Panc1 (cell line): Measurements from ENCODE around the gene IRF7. TPM values are rescaled to one million over a fixed set of nuclear protein-coding genes. Genes with fewer than 3 reads are reported as not detected.

Experiments used
- ATAC-seq: fragments of 200-7000 bp; cut with Tn5 transposase; 2 replicates; pipeline ENCODE4 v1.9.1; 2020; ENCODE audit warnings: mild to moderate bottlenecking, moderate library complexity
- BruUV-seq: library from RNA; stranded (reverse); fragments of 400-500 nt; replicated peaks from 2 replicates; lab custom pipeline; 2021; lab: Mats Ljungman, UMichigan
- CTCF ChIA-PET: fragments of 300-600 bp; sonication (Branson Sonifier 250); formaldehyde crosslinking; loops from one replicate; lab custom pipeline; 2022; ENCODE audit warnings: antibody characterized with exemption; lab: Charles Lee
- POLR2A ChIA-PET: fragments of 300-600 bp; sonication (Branson Sonifier 250); formaldehyde crosslinking; loops from one replicate; lab custom pipeline; 2022; ENCODE audit warnings: antibody characterized with exemption; lab: Charles Lee
- DNase-seq: peaks from one replicate; pipeline ENCODE4 v3.0.0-alpha.2; 2010; ENCODE audit warnings: low read depth, low spot score
- H3K27ac ChIP-seq: 2 replicates; pipeline ENCODE4 v1.5.1; 2011; ENCODE audit warnings: mild to moderate bottlenecking, low read length, inconsistent platforms
- H3K27me3 ChIP-seq: fragments of 200-500 bp; sonication (Bioruptor generic); 2 replicates; pipeline ENCODE4 v1.6.0; 2014; ENCODE audit warnings: low read length, inconsistent platforms; ENCODE audit not compliant: control insufficient read depth, insufficient read depth
- H3K36me3 ChIP-seq: fragments of 200-500 bp; sonication (Bioruptor generic); 2 replicates; pipeline ENCODE4 v1.5.1; 2014; ENCODE audit warnings: inconsistent platforms, mild to moderate bottlenecking, low read length, moderate library complexity; ENCODE audit not compliant: control insufficient read depth, insufficient read depth
- H3K4me1 ChIP-seq: 2 replicates; pipeline ENCODE4 v1.5.1; 2011; ENCODE audit warnings: inconsistent platforms, mild to moderate bottlenecking, low read length, moderate library complexity; ENCODE audit not compliant: control insufficient read depth, insufficient read depth
- H3K4me3 ChIP-seq, 2 experiments: 2 replicates each; pipeline ENCODE4 v1.5.1; 2011 to 2012; ENCODE audit warnings: low read depth in 2 of 2, low read length in 2 of 2, mild to moderate bottlenecking in 2 of 2, inconsistent platforms in 1 of 2, moderate library complexity in 1 of 2
- H3K9me3 ChIP-seq: fragments of 200-500 bp; sonication (Bioruptor generic); 2 replicates; pipeline ENCODE4 v1.5.1; 2014; ENCODE audit warnings: low read depth, mild to moderate bottlenecking, inconsistent platforms, low read length, moderate library complexity; ENCODE audit not compliant: control insufficient read depth, insufficient read depth
- CTCF ChIP-seq: fragments of 450-650 bp; IDR thresholded peaks from 2 replicates; pipeline ENCODE4 v1.5.1; 2017; ENCODE audit warnings: mild to moderate bottlenecking
- POLR2AphosphoS5 ChIP-seq: IDR thresholded peaks from 2 replicates; pipeline ENCODE4 v1.6.1; 2012; ENCODE audit warnings: mild to moderate bottlenecking, low read depth, low read length, moderate library complexity
- REST ChIP-seq, 2 experiments: IDR thresholded peaks; 2 replicates each; pipeline ENCODE4 v1.6.1; 2011 to 2012; ENCODE audit warnings: low read depth in 2 of 2, control low read depth in 1 of 2, low read length in 1 of 2, mild to moderate bottlenecking in 1 of 2, moderate library complexity in 1 of 2; ENCODE audit not compliant: insufficient read depth in 1 of 2
- SIN3A ChIP-seq: IDR thresholded peaks from 2 replicates; pipeline ENCODE4 v1.6.1; 2012; ENCODE audit warnings: low read depth, mild to moderate bottlenecking, low read length, moderate library complexity, borderline replicate concordance; ENCODE audit not compliant: insufficient read depth
- TCF7L2 ChIP-seq: IDR thresholded peaks from 2 replicates; pipeline ENCODE4 v1.6.1; 2011; ENCODE audit warnings: mild to moderate bottlenecking, low read depth, low read length, inconsistent platforms
- in situ Hi-C: cut with HindIII; loops from 2 replicates; pipeline ENCODE4 v1.10.0; 2016; ENCODE audit warnings: low sequenced_read_pairs, low pct_unique_long_range_greater_than_20kb
- intact Hi-C: fragments of 100-400 bp; cut with micrococcal nuclease; formaldehyde crosslinking; loops from one replicate; pipeline ENCODE4 v1.10.0; 2022; ENCODE audit not compliant: unreplicated experiment
- total RNA-seq: library from RNA; stranded (reverse); gene quantifications from one replicate; pipeline ENCODE4 v1.2.1, GENCODE V29; 2021; ENCODE audit not compliant: unreplicated experiment

IRF7 gene
- total RNA-seq, 1 experiment from 2014 or later, result 23.9 TPM

- Histone ChIP-seq H3K27ac (no peak overlapping the region), H3K9me3 (no peaks in the 10 kb centered on the region), H3K4me1 (peaks cover 26% of the 10 kb centered on the region), H3K36me3 (peaks cover 38% of the 10 kb centered on the region), H3K4me3 (no peak overlapping the region), H3K27me3 (no peaks in the 10 kb centered on the region)
- intact Hi-C loops (no loop called here), in situ Hi-C loops (no loop called here)
- no peak for TF ChIP-seq CTCF
- no peak for TF ChIP-seq TCF7L2
- no peak for TF ChIP-seq POLR2AphosphoS5
- no TSS peak for BruUV-seq
- ChIA-PET CTCF (no interaction called here), POLR2A (no interaction called here)
- no peak for ATAC-seq
- no peak for DNase-seq
These were observed 6.4 kb downstream of the IRF7 start for GRCh38 chr11:609341-609811.

DNA sequence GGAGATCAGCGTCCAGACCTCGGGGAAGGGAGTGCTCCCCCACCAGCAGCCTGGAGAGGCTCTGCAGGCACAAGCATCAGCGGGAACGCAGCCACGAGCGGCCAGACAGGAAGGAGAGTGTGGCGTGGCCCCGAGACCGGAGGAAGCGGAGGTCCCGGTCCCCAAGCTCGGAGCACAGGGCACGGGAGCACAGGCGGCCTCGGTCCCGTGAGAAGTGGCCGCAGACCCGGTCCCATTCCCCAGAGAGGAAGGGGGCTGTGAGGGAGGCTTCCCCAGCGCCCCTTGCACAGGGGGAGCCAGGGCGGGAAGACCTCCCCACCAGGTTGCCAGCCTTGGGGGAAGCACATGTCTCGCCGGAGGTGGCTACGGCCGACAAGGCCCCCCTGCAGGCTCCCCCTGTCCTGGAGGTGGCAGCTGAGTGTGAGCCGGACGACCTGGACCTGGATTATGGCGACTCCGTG is 6.9 kb downstream of the IRF7 start:
- Histone ChIP-seq H3K27ac (no peak overlapping the region), H3K9me3 (no peaks in the 10 kb centered on the region), H3K36me3 (peaks cover 38% of the 10 kb centered on the region), H3K4me1 (peaks cover 21% of the 10 kb centered on the region), H3K4me3 (no peak overlapping the region), H3K27me3 (no peaks in the 10 kb centered on the region)
- intact Hi-C loops (no loop called here), in situ Hi-C loops (no loop called here)
- BruUV-seq, result TSS peak; percentile 46
- POLR2A ChIA-PET, result interaction anchor here (1.2 kb wide), 1 partner anchor 24 kb away, joined by 5 read pairs; no protein-coding TSS in a partner anchor
- ATAC-seq (no peak), DNase-seq (no peak)
- TF ChIP-seq REST (IDR thresholded peaks at IDR 0.05; ENCODE audit: insufficient read depth in 1 of 2, low read depth in 2 of 2, low read length in 1 of 2), result no peak
- TF ChIP-seq SIN3A, result no peak
- no peak for TF ChIP-seq POLR2AphosphoS5
- TF ChIP-seq TCF7L2, result no peak
- TF ChIP-seq CTCF, result no peak
- CTCF ChIA-PET, result no interaction called here
